ENCODE measurements around the gene CYP2C9.

DNA sequence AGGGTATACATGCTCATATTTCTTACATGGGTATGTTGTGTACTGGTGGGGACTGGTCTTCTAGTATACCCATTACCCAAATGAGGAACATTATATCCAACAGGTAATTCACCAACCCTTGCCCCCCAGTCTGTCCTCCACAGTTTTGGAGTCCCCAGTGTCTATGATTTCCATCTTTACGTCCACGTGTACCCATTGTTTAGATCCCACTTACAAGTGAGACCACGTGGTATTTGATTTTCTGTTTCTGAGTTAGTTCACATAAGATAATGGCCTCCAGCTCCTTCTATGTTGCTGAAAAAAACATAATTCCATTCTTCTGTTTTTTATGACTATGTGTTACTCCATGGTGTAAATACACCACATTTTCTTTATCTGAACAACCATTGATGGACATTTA lies 49.3 kb upstream of the CYP2C9 start:
- no peak for TF ChIP-seq ATF2 (IDR thresholded peaks at IDR 0.05; ENCODE audit: low read length)
- TF ChIP-seq CTCF (IDR thresholded peaks at IDR 0.05 in 2 of 3, conservative IDR thresholded peaks at IDR 0.05 in 1 of 3; ENCODE audit: control insufficient read depth in 2 of 3, extremely low read depth in 1 of 3, insufficient read depth in 1 of 3, low read depth in 3 of 3, low read length in 3 of 3) = no peak
- no peak for TF ChIP-seq FOS (IDR thresholded peaks at IDR 0.05; ENCODE audit: borderline replicate concordance, extremely low read depth, insufficient read length)
